NCI-H1417 (cell line): ENCODE data around the gene OR4M2.
"Not testable (repeated sequence)": the region's sequence is repeated elsewhere in the genome, so short reads cannot be mapped to it uniquely, and the experiment has no call there.

ENCODE experiments used
- DNase-seq, 3 experiments: peaks; one replicate each; lab custom pipeline; 2025; lab: John Stamatoyannopoulos, UW

OR4M2 gene, protein sequence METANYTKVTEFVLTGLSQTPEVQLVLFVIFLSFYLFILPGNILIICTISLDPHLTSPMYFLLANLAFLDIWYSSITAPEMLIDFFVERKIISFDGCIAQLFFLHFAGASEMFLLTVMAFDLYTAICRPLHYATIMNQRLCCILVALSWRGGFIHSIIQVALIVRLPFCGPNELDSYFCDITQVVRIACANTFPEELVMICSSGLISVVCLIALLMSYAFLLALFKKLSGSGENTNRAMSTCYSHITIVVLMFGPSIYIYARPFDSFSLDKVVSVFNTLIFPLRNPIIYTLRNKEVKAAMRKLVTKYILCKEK

DNA sequence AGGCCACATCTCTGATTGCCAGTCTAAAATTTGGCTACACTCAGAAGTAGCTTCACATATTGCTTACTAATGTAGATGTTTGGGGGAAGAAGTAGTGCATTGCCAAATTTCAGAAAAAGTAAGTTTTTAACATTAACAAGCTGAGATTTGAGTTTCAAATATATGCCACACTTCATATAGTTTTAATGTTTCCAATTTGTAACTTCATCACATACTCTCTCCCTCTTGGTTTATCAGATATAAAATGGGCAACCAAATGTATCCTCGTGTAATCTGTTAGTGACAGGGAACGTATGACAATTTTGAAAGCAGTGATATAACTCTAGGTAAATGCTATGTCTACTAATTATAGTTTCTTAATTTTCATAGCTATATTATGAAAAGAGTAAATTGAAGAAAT lies at the start of gene OR4M2:
Gene OR4M2, plus strand, starts transcription at position 301 of the 400 bp plus-strand sequence. Its CDS starts 98 bp downstream, at position 399.
- DNase-seq, result not testable (repeated sequence)

DNA sequence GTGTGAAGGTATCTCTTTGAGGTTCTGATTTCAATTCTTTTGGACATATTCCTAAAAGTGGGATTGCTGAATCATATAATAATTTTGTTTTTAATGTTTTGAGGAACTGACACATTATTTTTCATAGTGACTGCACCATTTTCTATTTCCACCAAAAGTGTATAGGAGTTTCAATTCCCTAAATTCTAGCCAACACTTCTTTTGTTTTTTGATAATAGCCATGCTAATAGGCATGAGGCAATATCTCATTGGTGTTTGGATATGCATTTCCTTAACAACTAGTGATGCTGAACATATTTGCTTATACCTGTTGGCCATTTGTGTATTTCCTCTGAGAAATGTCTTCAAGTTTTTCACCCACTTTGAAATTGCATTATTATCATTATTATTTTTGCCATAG lies 11.1 kb upstream of the OR4M2 start:
- DNase-seq, result not testable (repeated sequence)

DNA sequence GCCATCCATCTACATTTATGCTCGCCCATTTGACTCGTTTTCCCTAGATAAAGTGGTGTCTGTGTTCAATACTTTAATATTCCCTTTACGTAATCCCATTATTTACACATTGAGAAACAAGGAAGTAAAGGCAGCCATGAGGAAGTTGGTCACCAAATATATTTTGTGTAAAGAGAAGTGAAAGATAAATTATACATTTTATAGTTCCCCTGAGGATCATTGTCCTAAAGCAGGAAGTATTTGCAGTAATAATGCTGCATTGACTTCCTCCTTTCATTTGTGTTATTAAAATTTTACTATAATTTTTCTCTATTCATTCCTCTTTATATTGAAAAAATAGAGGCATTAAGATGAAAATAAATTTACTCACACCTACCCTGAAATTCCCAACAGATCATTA lies 1.1 kb downstream of the OR4M2 start:
- not testable (repeated sequence) for DNase-seq

DNA sequence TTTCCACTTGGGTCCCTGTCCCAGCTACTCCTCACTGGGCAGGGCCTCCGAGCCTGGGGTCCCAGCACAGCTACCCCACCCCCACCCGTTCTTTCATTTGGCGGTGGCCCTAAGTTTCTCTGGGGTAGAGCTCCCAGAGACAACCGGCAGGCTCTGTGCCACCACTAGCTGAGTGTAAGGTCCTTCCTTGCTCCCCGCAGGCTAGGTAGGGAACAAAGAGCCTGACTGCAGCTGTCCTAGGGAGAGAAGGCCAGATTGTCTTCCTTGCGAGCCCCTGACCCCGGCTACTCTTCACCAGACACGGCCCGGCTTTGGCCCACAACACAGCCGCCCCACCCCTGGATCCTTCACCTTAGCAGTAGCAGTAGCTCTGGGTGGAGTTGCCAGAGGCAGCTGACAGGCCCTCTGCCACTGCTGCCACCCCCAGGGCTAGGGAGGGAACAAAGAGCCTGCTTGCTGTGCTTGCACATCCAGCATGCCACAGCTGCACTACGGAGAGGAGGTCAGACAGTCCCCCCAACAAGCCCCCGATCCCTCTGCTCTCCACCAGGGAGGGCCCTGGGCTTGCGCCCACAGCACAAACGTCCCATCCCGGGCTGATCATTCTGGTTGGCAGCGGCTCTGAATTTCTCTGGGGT lies 18.4 kb downstream of the OR4M2 start:
- DNase-seq, result not testable (repeated sequence)

DNA sequence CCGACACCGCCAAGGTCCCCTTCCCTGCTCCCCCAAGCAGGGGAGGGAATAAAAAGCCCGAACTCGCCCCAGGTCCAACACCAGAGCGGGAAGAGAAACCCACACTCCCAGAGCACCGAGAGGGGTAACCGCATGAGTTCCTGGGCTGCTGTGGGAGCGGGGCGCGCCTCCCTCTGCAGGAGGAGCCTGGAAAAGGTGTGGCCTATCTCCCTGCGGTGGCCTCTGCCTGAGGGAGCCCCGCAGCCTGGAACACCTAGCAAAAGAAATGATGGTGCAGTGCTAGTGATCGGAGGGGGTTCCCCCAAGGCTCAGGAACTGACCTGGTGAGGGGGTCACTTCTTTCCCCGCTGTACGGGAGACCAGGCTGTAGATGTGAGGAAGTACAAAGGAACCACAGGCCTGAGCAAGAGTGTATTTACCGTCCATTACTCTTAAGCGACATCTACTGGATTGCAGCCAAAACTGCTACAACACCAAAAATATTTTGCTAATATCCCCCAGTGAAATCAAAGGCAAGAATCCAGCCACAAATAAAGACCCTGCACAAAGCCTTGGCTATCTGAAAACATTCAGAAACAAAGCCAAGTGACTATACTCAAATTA lies 19.1 kb downstream of the OR4M2 start:
- not testable (repeated sequence) for DNase-seq

DNA sequence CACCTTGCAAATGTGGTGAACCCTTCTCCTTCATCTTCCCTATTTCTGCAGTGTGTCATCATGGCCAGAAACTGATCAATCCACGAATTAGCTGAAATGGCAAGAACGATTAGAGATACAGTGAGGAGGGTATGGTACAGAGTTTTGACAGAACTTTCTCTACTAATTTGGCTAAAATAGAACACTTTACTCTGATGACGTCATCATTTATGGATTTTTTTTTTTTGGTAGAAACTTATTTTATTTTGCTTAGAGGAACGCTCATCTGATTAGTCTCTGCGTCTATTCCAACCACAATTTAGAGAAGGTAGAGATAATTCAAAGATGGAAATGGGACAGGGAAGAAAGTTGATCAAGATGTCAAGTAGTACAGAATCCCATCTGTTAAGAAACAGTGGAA lies 41.7 kb downstream of the OR4M2 start:
- DNase-seq, result not testable (repeated sequence)
